Measurements from ENCODE around the gene ALDH4A1. TPM values are rescaled to one million over a fixed set of nuclear protein-coding genes. Genes with fewer than 3 reads are reported as not detected.

Gene ALDH4A1
- total RNA-seq, 2 experiments from 2014 or later = 4.5 to 5.8 TPM

Small RNAs within 50 kb of the gene (microRNA-seq; reads per million reads assigned to microRNA genes)
- gene MIR1290 = not detected
- not detected for gene MIR4695

Other genes with a start within 250 kb of the ALDH4A1 start
- not detected for gene TAS1R2, start 42.9 kb downstream of the ALDH4A1 start, total RNA-seq
- gene IFFO2, start 54.1 kb upstream of the ALDH4A1 start, total RNA-seq = 10 to 100 TPM; 12.5 to 13.7 TPM